HepG2 (cell line): ENCODE data around the gene RPTOR. TPM values are rescaled to one million over a fixed set of nuclear protein-coding genes. Genes with fewer than 3 reads are reported as not detected.

Experiments
- MZF1 ChIP-seq: sonication (generic); formaldehyde crosslinking; IDR thresholded peaks from 2 replicates; pipeline ENCODE4 v1.8.1; 2023; ENCODE audit warnings: mild to moderate bottlenecking, missing genetic modification reagents, borderline replicate concordance
- NFIC ChIP-seq: IDR thresholded peaks from 2 replicates; pipeline ENCODE4 v1.6.1; 2012; ENCODE audit warnings: mild to moderate bottlenecking, low read length, inconsistent platforms
- WIZ ChIP-seq: sonication (generic); formaldehyde crosslinking; IDR thresholded peaks from 2 replicates; pipeline ENCODE4 v1.5.1; 2020; ENCODE audit warnings: mild to moderate bottlenecking, missing genetic modification reagents
- ZBTB37 ChIP-seq: sonication (generic); formaldehyde crosslinking; IDR thresholded peaks from 2 replicates; pipeline ENCODE4 v1.4.0; 2020; ENCODE audit warnings: mild to moderate bottlenecking, missing genetic modification reagents
- ZNF274 ChIP-seq: sonication (generic); formaldehyde crosslinking; IDR thresholded peaks from 2 replicates; pipeline ENCODE4 v1.5.1; 2020; ENCODE audit warnings: mild to moderate bottlenecking, missing genetic modification reagents
- polyA plus RNA-seq, 8 experiments: library from polyadenylated mRNA; depleted of rRNA in 3 of 8; stranded (reverse) in 7 of 8; unstranded in 1 of 8; fragments of >200 nt; fragmentation: Illumina TruSeq in 4 of 8; extraction: Trizol in 4 of 8; gene quantifications; 2 replicates each; pipeline versions ENCODE4 v1.2.1 to v1.2.3, GENCODE V29; 2011 to 2016; ENCODE audit warnings: low read depth in 4 of 8, missing spikeins in 1 of 8, mixed read lengths in 1 of 8; ENCODE audit not compliant: insufficient read depth in 1 of 8
- total RNA-seq, 5 experiments: library from RNA; depleted of rRNA; stranded (reverse); fragments of >200 nt; fragmentation: Illumina TruSeq; extraction: Trizol; gene quantifications; 2 replicates each; pipeline ENCODE4 v1.2.3, GENCODE V29; 2016; ENCODE audit warnings: low read depth in 1 of 5
- TF ChIP-seq, protein P1 (sequence below): IDR thresholded peaks from 2 replicates; pipeline ENCODE4 v1.6.1; 2012; ENCODE audit warnings: low read depth, low read length, improper control_type of control experiment
- TF ChIP-seq, protein P2 (sequence below): sonication (generic); formaldehyde crosslinking; IDR thresholded peaks from 2 replicates; pipeline ENCODE4 v1.5.1; 2020; ENCODE audit warnings: mild to moderate bottlenecking, missing genetic modification reagents, moderate library complexity

Gene RPTOR
- total and polyA plus RNA-seq, 2 of the 13 experiments (the other 11 are each of a cell fraction or from before 2014, with no cell fraction given): 6.6 to 25.3 TPM

DNA sequence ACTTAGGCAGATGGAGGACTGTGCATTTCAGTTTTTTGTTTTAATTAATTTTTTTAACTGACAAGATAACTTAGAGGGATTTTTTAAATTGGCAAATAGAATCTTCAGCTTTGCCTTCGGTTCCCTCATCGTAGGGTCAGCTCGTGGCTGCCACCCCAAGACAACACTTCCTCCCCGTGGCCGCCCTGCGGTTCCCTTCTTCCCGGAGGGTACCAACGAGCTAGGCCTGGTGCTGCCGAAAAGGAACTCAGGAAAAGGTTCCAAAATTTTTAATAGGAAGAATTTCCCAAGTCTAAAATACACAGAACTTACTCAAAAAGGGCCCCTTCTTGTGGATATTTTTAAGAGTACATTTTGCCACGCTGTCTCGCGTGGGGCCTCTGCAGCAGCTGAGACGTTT is 236.6 kb downstream of the RPTOR start (continued):
- TF ChIP-seq, protein P1, sequence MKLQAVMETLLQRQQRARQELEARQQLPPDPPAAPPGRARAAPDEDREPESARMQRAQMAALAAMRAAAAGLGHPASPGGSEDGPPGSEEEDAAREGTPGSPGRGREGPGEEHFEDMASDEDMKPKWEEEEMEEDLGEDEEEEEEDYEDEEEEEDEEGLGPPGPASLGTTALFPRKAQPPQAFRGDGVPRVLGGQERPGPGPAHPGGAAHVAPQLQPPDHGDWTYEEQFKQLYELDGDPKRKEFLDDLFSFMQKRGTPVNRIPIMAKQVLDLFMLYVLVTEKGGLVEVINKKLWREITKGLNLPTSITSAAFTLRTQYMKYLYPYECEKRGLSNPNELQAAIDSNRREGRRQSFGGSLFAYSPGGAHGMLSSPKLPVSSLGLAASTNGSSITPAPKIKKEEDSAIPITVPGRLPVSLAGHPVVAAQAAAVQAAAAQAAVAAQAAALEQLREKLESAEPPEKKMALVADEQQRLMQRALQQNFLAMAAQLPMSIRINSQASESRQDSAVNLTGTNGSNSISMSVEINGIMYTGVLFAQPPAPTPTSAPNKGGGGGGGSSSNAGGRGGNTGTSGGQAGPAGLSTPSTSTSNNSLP: no peak
- TF ChIP-seq WIZ (CRISPR knock-in tag) (no peak), ZNF274 (CRISPR knock-in tag) (no peak), ZBTB37 (CRISPR knock-in tag) (no peak), MZF1 (CRISPR knock-in tag) (no peak), NFIC (no peak)
- TF ChIP-seq, protein P2, sequence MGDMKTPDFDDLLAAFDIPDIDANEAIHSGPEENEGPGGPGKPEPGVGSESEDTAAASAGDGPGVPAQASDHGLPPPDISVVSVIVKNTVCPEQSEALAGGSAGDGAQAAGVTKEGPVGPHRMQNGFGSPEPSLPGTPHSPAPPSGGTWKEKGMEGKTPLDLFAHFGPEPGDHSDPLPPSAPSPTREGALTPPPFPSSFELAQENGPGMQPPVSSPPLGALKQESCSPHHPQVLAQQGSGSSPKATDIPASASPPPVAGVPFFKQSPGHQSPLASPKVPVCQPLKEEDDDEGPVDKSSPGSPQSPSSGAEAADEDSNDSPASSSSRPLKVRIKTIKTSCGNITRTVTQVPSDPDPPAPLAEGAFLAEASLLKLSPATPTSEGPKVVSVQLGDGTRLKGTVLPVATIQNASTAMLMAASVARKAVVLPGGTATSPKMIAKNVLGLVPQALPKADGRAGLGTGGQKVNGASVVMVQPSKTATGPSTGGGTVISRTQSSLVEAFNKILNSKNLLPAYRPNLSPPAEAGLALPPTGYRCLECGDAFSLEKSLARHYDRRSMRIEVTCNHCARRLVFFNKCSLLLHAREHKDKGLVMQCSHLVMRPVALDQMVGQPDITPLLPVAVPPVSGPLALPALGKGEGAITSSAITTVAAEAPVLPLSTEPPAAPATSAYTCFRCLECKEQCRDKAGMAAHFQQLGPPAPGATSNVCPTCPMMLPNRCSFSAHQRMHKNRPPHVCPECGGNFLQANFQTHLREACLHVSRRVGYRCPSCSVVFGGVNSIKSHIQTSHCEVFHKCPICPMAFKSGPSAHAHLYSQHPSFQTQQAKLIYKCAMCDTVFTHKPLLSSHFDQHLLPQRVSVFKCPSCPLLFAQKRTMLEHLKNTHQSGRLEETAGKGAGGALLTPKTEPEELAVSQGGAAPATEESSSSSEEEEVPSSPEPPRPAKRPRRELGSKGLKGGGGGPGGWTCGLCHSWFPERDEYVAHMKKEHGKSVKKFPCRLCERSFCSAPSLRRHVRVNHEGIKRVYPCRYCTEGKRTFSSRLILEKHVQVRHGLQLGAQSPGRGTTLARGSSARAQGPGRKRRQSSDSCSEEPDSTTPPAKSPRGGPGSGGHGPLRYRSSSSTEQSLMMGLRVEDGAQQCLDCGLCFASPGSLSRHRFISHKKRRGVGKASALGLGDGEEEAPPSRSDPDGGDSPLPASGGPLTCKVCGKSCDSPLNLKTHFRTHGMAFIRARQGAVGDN (CRISPR knock-in tag): no peak
